HAP-1 (cell line): ENCODE data around the gene MAST4.

ENCODE experiments used
- DNase-seq, 2 experiments: peaks; one replicate each; pipeline ENCODE4 v3.0.0-alpha.2; 2016 to 2020; ENCODE audit warnings: low spot score in 2 of 2
- H3K27me3 ChIP-seq: fragments of 250-450 bp; sonication (Bioruptor Pico); 2 replicates; pipeline ENCODE4 v1.5.1; 2020; ENCODE audit warnings: low read depth, mild to moderate bottlenecking, moderate library complexity
- H3K36me3 ChIP-seq: fragments of 250-450 bp; sonication (Bioruptor Pico); replicated peaks from 2 replicates; pipeline ENCODE4 v1.5.1; 2020; ENCODE audit warnings: mild to moderate bottlenecking
- H3K4me1 ChIP-seq: fragments of 250-450 bp; sonication (Bioruptor Pico); 2 replicates; pipeline ENCODE4 v1.5.1; 2020; ENCODE audit warnings: mild to moderate bottlenecking
- H3K4me3 ChIP-seq: fragments of 250-450 bp; sonication (Bioruptor Pico); 2 replicates; pipeline ENCODE4 v1.5.1; 2020; ENCODE audit warnings: mild to moderate bottlenecking, moderate library complexity
- H3K9me3 ChIP-seq: fragments of 250-450 bp; sonication (Bioruptor Pico); 2 replicates; pipeline ENCODE4 v1.5.1; 2020; ENCODE audit warnings: mild to moderate bottlenecking, moderate library complexity
- in situ Hi-C: fragments of 300-500 bp; cut with MboI; formaldehyde crosslinking; loops from 3 replicates; pipeline ENCODE4 v1.14.3; 2020; ENCODE audit warnings: low sequenced_read_pairs, inconsistent platforms, mixed read lengths

MAST4 gene

DNA sequence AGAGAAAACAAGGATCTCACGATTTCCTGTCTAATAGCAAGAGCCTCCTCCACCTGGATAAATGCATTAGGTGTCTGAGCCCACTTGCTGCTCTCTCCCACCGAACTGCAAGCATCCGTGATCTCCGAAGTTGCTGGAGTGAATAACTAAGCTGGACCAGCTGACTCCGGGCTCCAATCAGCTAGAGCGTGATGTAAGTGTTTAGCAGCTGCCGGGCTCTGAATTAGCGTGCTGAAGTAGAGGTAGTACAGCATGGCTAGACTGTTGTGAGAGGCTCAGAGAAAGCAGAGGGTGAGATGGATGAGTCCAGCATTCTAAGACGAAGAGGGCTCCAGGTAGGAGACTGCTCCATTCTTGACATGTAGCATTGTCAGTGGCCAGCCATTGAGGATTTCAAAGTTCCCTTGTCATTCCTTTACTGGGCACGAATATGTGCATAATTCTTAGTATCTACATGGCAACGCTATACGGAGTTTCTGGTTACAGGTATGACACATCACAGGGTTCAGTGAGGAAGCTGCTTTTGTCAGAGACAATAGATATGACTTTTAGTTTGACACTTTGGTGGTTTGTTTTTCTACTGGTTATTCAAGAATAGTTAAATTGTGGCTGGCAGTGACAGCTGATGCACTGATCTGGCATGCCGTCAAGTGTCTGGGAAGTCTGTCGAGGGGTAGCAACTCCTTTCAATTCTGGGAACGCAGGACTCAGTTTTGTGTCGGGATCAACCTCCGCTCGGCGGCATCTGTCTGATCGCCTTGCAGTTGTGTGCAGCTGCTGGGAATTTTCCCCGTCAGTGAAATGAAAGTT lies 232.6 kb downstream of the MAST4 start:
- H3K36me3 ChIP-seq = no peaks in the 10 kb centered on the region
- no peak overlapping the region for H3K4me3 ChIP-seq
- peak in 1 of 2 experiments; percentile 46 for DNase-seq
- H3K4me1 ChIP-seq = peaks cover 18% of the 10 kb centered on the region
- in situ Hi-C loops = no loop called here
- no peaks in the 10 kb centered on the region for H3K9me3 ChIP-seq
- H3K27me3 ChIP-seq = peaks cover 2% of the 10 kb centered on the region; the same call in 1 of the 2 replicates

- H3K27me3 ChIP-seq = peaks cover 2% of the 10 kb centered on the region; the same call in 1 of the 2 replicates
- in situ Hi-C loops = no loop called here
- peaks cover 18% of the 10 kb centered on the region for H3K4me1 ChIP-seq
- H3K4me3 ChIP-seq = no peak overlapping the region
- no peaks in the 10 kb centered on the region for H3K36me3 ChIP-seq
- H3K9me3 ChIP-seq = no peaks in the 10 kb centered on the region
- no peak for DNase-seq
Measured at GRCh38 chr5:66829358-66829674, 233.1 kb downstream of the MAST4 start.

- Histone ChIP-seq H3K36me3 (no peaks in the 10 kb centered on the region), H3K4me1 (peaks cover 18% of the 10 kb centered on the region), H3K27me3 (peaks cover 2% of the 10 kb centered on the region; the same call in 1 of the 2 replicates), H3K4me3 (no peak overlapping the region), H3K9me3 (no peaks in the 10 kb centered on the region)
- DNase-seq = peak in 1 of 2 experiments; percentile 56
- in situ Hi-C loops = no loop called here
Measured at GRCh38 chr5:66829826-66830225, 233.6 kb downstream of the MAST4 start.

DNA sequence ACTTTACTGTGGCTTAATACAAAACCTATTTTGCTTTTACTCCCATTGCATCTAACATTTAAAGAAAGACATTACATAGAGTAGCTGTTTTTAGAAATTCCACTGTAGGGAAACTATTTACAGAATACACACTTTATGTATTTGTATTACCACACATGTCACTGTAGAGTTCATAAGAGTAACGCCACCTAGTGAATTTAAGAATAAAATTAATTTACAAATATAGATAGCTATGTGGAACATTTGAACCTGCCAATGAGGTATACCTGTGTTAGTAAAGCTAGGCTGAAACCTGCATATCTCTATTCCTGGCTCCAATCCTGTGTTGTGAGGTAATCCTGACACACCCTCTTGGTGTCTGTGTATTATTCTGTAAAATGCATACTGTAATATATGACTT lies 234.4 kb downstream of the MAST4 start:
- in situ Hi-C loops = no loop called here
- H3K9me3 ChIP-seq = no peaks in the 10 kb centered on the region
- peaks cover 2% of the 10 kb centered on the region; the same call in 1 of the 2 replicates for H3K27me3 ChIP-seq
- no peak for DNase-seq
- H3K4me1 ChIP-seq = peaks cover 18% of the 10 kb centered on the region
- H3K4me3 ChIP-seq = no peak overlapping the region
- H3K36me3 ChIP-seq = no peaks in the 10 kb centered on the region

DNA sequence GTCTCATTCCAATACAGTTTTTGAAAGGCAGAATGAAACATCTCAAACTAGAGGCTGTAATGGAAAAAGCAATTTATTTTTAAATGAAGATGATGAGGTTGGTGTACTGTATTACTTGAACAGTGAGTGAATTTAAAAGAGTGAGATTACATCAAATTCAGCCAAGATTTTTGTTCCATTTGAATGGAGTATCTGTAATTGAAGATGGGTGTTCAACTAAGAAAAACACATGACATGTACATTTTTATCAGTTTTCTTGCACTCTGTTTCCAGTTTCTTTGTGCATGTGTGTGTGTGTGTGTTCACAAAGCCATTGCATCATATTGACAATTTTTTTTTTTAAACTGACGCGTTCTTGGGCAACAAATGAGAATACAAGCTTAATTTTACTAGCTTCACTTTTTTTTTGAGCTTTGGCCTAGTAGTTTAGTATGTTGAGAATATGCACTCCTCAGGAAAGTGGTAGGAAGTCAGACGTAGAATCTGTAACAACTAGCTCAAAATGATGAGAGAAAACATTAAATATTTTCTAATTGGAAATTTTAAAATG lies 243.5 kb downstream of the MAST4 start:
- in situ Hi-C loops = no loop called here
- H3K4me3 ChIP-seq = no peak overlapping the region
- peaks cover 38% of the 10 kb centered on the region for H3K4me1 ChIP-seq
- no peaks in the 10 kb centered on the region for H3K27me3 ChIP-seq
- DNase-seq = no peak
- no peaks in the 10 kb centered on the region for H3K9me3 ChIP-seq
- no peaks in the 10 kb centered on the region for H3K36me3 ChIP-seq

DNA sequence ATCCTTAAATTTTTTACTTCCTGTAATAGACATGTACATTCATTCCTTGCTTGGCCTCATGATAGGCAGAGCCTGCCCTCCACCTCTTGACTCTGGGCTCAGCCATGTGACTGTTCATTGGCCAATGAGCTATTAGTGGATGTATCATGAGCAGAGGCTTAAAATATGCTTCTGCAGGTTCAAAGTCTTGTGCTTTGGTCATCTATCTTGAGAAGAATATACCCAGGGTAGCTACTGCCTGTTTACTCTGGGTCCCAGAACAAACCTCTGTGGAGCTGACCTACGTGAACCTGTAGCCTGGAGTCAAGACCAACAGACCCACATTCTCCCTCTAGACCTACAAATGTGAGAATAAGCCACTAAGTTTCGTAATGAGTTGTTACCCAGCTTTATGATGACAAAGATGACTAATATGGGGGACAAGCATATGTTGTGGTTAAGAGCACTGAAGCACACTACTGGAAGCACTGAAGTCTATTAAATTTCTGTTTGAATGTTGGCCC lies 244.4 kb downstream of the MAST4 start:
- Histone ChIP-seq H3K4me3 (no peak overlapping the region), H3K36me3 (no peaks in the 10 kb centered on the region), H3K9me3 (no peaks in the 10 kb centered on the region), H3K27me3 (no peaks in the 10 kb centered on the region), H3K4me1 (peaks cover 38% of the 10 kb centered on the region)
- in situ Hi-C loops = no loop called here
- DNase-seq = no peak

- DNase-seq = peak in 1 of 2 experiments; percentile 35
- no peaks in the 10 kb centered on the region for H3K27me3 ChIP-seq
- peaks cover 38% of the 10 kb centered on the region for H3K4me1 ChIP-seq
- H3K4me3 ChIP-seq = no peak overlapping the region
- in situ Hi-C loops = no loop called here
- no peaks in the 10 kb centered on the region for H3K9me3 ChIP-seq
- H3K36me3 ChIP-seq = no peaks in the 10 kb centered on the region
Measured at GRCh38 chr5:66841264-66841663, 245.1 kb downstream of the MAST4 start.

- Histone ChIP-seq H3K27me3 (no peaks in the 10 kb centered on the region), H3K4me3 (no peak overlapping the region)
- in situ Hi-C loops = no loop called here
Measured at GRCh38 chr5:66842540-66842939, 246.3 kb downstream of the MAST4 start.

DNA sequence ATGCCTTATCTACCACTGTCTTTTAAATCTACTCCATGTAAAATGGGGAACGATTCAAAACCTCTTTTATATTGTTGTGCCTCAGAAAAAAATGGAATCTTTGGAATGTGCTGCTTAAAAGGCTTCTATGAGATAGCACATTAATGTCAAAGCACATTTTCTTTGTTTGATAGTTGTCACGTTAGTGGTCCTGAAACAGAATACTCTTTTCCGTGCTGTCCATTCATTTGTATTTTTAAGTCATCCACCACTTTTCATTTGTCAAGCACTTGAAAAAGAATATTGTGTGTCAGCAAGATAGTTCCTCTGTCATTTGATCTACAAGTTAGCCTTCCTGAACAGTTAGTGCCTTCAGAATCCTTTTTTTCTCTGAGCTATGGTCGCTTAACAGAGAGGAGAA lies 246.9 kb downstream of the MAST4 start:
- Histone ChIP-seq H3K9me3 (no peaks in the 10 kb centered on the region), H3K27me3 (no peaks in the 10 kb centered on the region), H3K4me1 (peaks cover 38% of the 10 kb centered on the region), H3K4me3 (no peak overlapping the region), H3K36me3 (no peaks in the 10 kb centered on the region)
- peak in 1 of 2 experiments; percentile 85 for DNase-seq
- in situ Hi-C loops = no loop called here

More at GRCh38 chr5:66842540-66842939, 246.3 kb downstream of the MAST4 start:
- Histone ChIP-seq H3K4me1 (peaks cover 38% of the 10 kb centered on the region), H3K36me3 (no peaks in the 10 kb centered on the region), H3K9me3 (no peaks in the 10 kb centered on the region)
- DNase-seq = peak in 1 of 2 experiments; percentile 78

GRCh38 chr5:66848749-66849641 lies 252.8 kb downstream of the MAST4 start:
- H3K4me3 ChIP-seq = no peak overlapping the region

DNA sequence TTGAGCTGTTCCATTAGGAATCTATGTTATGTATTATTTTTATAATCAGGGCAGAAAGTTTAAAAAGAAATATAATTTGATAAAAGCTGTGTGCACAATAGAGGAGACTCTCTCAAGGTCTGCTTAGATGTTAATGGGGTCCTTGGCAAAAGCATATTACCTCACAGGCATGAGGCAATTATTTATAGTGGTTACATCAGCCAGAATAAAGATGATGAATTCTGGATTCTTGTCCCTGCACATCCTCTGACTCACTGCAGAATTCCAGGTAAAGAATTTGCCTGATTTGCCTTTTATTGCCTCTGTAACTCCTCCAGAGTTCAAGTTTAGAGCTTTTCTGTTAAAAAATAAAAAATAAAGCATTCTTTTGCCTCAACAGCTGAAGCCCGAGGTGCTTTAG lies 253.6 kb downstream of the MAST4 start:
- peaks cover 6% of the 10 kb centered on the region; the same call in 1 of the 2 replicates for H3K4me1 ChIP-seq
- H3K4me3 ChIP-seq = no peak overlapping the region
- H3K9me3 ChIP-seq = no peaks in the 10 kb centered on the region
- no peak for DNase-seq
- in situ Hi-C loops = no loop called here
- no peaks in the 10 kb centered on the region for H3K36me3 ChIP-seq
- no peaks in the 10 kb centered on the region for H3K27me3 ChIP-seq

More at GRCh38 chr5:66848749-66849641, 252.8 kb downstream of the MAST4 start:
- Histone ChIP-seq H3K36me3 (no peaks in the 10 kb centered on the region), H3K27me3 (no peaks in the 10 kb centered on the region), H3K9me3 (no peaks in the 10 kb centered on the region), H3K4me1 (peaks cover 13% of the 10 kb centered on the region)
- no peak for DNase-seq
- in situ Hi-C loops = no loop called here

- H3K36me3 ChIP-seq = no peaks in the 10 kb centered on the region
- no peak overlapping the region for H3K4me3 ChIP-seq
- H3K4me1 ChIP-seq = peaks cover 6% of the 10 kb centered on the region; the same call in 1 of the 2 replicates
- no peaks in the 10 kb centered on the region for H3K27me3 ChIP-seq
- in situ Hi-C loops = no loop called here
- DNase-seq = no peak
- no peaks in the 10 kb centered on the region for H3K9me3 ChIP-seq
Measured at GRCh38 chr5:66850354-66851075, 254.3 kb downstream of the MAST4 start.

DNA sequence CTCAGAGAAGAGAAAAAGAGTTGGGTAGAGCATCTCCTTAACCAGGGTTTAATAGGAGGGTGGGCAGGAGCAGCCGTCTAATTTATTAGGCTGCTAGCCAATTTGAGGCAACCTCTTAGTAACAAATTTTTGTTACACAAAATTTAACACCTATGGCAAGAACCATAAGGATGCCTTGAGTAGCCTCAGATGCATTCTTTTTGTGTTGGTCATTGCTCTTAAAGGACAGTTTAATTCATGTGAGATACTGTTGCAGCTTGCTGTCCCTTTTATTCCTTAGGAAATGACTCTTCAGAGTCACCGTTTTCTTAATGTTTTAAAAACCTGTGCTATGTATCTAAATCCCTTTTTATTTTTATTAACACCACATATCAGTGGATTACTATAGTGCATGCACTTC lies 255.1 kb downstream of the MAST4 start:
- Histone ChIP-seq H3K9me3 (no peaks in the 10 kb centered on the region), H3K4me3 (no peak overlapping the region), H3K36me3 (no peaks in the 10 kb centered on the region), H3K4me1 (peaks cover 6% of the 10 kb centered on the region; the same call in 1 of the 2 replicates), H3K27me3 (no peaks in the 10 kb centered on the region)
- no peak for DNase-seq
- in situ Hi-C loops = no loop called here
